Stimulated activated CD8-positive, alpha-beta memory T cell treated with anti-CD3 and anti-CD28 coated beads, Interleukin-15, amount 100 ng/mL, for 48 hours (primary cell): ENCODE results near the gene SPRR3.
"Not testable (repeated sequence)": the region's sequence is repeated elsewhere in the genome, so short reads cannot be mapped to it uniquely, and the experiment has no call there.

Source experiments
- DNase-seq, 2 donors: peaks; one replicate each; pipeline ENCODE4 v3.0.0-alpha.2; 2020; ENCODE audit warnings: low read depth in 2 of 2

The SPRR3 gene

DNA sequence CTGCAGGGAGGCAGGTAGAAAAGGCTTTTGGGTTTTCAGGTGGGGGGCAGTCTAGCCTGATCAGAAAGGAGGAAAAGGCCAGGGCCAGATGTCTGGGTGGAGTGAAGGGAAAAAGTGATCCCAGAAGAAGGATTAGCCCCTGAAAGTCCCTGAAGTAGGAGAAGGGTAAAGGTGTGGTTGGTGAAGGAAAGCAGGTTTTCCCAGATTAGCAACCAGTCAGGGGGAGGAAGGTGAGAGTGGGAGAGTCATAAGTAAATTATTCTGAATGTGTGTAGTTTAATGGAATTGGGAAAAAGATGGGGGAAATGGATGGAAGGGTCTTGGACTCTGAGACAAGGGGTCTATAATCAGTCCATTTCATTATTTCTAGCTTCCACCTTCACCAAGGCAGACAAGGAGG, 18.3 kb upstream of the SPRR3 start:
- no peak for DNase-seq

DNA sequence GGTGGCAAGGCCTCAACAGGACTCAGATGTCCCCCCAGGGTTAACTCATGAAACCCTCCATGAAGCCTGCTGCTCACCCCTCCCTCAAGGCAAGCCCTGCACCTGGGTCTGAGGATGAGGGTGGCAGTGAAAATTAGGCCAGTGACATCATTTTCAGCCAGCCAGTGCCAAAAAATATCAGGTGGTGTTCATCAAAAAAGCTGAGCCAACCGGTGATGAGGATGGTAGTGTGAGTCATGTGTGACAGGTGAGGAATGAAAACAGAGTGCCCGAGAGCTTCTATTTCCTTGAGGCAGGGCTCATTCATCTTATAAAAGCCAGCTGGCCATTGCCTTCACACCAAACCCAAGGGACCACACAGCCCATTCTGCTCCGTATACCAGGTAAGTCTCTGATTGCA, 17.8 kb upstream of the SPRR3 start, which contains the start of gene SPRR1A:
Gene SPRR1A (plus strand): TSS at position 339 of the 400 bp plus-strand sequence. CDS start 1,150 bp downstream, outside the sequence.
- no peak for DNase-seq

DNA sequence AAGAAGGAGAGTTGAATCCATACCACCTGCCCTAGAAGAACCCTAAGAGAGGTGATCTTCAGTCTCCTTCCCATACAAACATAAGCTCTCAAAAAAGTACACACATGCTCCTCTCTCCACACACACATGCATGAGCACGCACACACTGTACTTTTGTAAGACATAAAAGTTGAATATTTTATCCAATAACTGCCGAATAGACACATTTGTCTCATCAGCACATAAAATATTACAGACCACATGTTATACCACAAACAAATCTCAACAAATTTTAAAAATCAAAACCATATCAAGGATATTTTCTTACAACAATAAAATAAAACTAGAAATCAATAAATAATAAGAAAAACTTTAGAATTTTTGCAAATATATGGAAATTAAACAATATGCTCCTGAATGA, 15.0 kb upstream of the SPRR3 start:
- DNase-seq = no peak

DNA sequence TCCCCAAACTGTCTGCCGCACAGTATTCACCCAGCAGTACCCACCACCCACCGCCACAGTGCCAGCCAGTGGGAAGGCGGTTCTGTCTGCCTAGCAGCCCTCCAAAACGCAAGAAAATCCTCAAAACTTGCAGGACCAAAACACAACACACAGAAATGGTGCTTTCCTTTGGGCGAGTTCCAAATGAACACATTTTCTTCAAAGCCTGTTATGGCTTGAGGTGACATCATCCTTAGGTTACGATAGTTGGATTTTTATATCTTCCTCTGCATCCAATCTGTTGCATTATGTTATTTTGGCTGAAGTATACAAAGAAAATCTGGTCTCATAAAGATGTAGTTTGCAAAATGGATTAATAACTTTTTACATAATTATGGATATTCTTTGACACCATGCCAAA, 8.4 kb upstream of the SPRR3 start:
- no peak for DNase-seq

DNA sequence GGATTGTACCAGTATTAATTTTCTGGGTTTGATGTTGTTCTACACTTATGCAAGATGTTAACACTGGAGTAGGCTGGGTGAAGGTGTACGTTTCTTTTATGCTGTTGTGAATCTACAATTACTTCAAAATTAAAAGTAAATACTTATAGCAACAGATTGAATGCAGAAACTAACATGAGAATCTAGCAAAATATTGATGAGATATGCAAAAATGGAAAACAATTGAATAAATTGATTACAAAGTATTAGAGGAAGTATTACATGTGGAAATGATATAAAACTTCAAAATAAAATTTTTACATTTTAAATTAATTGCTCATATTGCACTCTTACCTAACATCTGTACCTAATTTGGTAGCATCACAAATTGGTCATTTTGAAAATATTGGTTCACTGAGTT, 5.7 kb upstream of the SPRR3 start:
- DNase-seq = no peak

DNA sequence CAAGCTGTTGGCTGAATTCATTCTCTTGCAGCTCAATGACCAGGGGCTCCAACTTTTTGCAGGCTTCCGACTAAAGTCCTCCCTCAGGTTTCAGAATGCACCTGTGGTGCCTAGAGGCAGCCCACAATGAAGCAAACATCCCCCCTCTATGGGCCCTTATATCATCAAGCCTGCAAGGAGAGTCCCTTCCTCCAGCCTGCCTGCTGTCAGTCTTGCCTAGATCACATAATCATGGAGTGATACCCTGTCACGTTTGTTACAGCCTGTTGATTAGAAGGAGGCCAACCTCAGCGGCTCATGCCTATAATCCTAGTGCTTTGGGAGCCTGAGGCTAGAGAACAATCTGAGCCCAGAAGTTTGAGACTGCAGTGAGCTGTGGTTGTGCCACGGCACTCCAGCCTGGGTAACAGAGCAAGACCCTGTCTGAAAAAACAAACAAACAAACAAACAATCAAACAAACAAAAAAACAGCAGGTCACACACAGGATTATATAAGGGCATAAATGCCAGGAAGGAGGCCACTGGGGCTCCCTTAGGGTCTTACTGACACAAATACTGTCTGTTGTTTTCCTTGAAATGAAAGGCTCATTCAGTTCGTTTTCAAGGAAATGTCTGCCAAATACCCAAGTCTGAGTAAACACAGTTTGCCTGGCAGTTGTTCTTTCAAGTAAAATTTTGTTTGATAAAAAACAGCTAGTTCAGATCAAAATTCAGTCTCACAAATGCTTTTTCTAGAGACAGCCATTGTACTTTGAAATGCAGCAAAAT, 4.7 kb upstream of the SPRR3 start:
- no peak for DNase-seq

DNA sequence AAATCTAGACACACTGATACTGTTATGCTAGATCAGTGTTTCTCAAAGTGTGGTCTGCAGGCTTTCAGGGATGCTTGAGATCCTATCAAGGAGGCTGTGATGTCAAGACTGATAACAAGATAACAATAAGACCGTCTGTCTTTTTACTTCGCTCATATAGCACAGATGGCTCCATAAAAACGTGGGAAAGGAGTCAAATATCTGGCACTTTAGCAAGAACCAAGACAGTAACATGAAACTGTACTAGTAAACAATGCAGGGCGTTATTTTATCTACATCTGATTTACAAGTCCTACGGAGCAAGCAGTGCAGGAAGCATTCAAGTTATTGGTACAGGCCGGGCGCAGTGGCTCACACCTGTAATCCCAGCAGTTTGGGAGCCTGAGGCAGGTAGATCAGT, 3.6 kb upstream of the SPRR3 start:
- DNase-seq = no peak

DNA sequence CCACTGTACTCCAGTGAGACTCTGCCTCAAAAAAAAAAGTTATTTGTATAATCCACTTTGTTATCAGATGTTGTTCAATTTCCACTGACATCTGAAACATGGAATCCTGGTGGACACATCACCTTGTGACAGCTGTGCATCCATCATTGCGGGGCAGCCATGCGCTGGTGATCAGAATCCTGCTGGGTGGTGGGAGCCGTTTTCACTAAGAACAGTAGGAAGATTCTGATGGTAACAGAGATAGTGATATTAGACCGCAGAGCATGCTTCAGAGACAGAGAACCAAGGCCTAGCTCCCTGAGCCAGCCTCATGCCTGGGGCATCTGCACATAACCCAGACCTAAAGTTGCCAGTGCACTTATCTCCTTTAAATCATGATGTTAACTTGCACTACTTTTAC, 3.1 kb upstream of the SPRR3 start:
- no peak for DNase-seq

DNA sequence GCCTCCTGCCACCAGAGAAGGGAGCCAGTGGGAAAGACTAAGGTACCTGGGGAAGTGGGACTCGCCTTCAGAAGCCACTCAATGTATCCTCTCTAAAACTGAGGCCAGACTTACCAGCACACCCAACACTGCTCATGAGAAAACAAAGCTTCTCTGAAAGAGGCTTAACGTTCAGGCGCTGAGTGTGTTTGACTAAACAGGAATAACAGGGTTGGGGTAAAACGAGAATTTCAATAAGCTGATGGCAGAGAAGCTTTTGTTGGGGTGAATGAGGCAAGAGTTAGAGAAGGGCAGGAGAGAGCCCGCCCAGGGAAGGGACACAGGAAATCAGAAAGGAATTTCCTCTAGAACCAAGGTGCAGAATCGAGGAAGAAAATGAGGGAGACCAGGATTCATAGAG, 1.7 kb upstream of the SPRR3 start:
- no peak for DNase-seq

DNA sequence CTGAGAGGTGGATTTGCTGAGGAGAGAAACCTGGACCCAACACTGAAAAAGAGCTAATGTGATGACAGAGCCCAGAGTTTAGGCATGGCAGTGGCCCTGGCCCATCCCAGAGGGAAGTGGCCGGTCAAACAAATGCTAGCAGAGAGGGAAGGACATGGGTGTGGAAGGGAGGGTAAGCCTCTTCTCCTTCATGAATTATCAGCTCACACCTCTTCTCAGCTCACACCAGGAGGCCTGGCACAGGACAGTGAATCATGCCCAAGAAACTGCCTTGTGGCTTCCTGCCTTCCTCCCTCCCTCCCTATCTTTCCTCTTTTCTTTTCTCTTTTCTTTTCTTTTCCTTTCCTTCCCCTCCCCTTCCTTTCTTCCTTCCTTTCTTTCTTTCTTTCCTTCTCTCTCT, 1.3 kb upstream of the SPRR3 start:
- DNase-seq = no peak

DNA sequence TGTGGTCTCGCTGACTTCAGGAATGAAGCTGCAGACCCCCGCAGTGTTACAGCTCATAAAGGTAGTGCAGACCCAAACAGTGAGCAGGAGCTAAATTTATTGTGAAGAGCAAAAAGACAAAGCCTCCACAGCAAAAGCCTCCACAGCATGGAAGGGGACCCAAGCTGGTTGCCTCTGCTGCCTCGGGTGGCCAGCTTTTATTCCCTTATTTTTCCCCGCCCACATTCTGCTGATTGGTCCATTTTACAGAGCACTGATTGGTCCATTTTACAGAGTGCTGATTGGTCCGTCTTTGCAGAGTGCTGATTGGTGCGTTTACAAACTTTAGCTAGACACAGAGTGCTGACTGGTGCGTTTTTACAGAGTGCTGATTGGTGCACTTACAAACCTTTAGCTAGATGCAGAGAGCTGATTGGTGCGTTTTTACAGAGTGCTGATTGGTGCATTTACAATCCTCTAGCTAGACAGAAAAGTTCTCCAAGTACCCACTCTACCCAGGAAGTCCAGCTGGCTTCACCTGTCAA, 9.7 kb downstream of the SPRR3 start:
- DNase-seq = not testable (repeated sequence)

DNA sequence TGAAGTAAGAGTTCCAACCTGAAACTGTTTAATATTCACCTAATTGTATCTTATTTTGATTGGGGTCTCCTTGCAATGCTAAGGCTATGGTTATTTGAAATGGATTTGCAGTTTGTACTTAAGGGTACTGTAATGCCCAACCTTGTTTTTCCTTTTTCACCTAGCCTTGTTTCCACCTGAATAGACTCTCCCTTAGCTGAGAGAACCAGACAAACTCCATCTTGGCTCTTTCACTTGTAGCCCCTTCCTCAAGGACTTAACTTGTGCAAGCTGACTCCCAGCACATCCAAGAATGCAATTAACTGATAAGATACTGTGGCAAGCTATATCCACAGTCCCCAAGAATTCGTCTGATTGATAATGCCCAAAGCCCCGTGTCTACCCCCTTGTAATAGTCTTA, 20.3 kb downstream of the SPRR3 start:
- DNase-seq = not testable (repeated sequence)

DNA sequence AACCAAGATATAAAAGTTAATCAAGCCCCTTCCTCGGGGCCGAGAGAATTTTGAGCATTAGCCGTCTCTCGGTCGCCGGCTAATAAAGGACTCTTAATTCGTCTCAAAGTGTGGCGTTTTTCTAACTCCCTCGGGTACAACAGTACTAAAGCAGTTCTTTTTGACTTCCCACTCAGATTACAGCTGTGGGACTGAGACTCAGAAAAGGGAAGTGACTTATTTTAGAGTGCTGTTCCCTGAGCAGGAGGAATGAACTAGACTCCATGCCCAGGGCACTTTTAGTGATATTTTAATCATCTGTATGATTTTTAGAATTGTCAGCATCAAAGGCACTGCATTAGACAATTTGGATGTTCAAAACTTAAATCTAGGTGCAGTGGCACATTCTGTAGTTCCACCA, 20.8 kb downstream of the SPRR3 start:
- DNase-seq = not testable (repeated sequence)

DNA sequence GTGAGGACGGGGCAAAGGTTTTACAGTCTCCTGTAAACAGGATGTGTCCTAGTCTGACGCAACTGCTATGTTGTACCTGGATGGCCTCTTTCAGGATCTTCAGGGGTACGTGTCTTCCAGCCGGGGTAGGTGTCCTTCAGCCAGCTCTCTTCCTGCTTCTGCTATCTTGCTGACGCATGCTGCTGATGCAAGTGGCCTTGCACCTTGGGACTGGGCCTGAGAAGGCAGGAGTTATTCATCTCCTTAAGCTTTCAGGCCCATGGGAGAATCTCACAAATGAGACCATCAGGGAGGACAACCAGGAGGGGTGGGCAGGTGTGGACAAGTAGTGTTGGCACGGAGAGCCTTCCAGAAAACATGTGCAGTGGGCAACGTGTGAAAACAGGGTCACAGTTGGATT, 21.6 kb downstream of the SPRR3 start:
- DNase-seq = no peak

DNA sequence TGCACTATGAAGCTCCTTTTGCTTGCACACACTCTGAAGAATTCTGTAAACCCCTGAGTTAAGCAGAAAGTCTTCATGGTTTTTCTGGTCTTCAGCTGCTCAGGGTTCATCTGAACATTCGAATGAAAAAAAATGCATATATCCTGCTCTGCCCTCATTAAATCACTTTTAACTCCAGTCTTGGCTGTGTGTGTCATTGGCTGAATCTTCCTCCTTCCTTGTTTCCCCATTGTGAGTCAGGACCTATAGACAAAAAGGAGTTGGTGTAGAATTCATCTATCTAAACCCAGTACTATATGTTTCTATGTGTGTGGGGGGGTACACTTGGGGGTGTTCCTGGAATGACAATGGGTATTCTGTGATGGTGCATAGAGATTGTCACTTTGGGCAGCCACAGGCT, 22.9 kb downstream of the SPRR3 start:
- DNase-seq = no peak

DNA sequence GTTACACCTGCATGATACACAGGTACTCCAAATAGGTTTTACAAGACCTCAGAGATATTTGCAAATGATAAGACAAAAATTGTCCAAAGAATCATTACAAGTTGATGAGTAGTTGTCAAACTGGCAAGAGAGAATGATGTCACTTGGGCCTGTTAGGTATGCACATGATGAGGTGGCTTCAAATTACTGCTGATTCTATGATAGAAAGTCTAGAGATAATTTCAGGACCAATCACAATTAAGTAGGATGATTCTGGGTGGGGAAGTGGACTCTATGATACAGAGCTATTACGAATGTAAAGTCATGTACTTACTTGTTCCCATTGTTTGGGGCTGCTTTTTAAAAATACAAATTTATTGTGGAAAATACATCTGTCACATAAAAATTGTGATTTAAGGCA, 24.2 kb downstream of the SPRR3 start:
- DNase-seq = no peak

DNA sequence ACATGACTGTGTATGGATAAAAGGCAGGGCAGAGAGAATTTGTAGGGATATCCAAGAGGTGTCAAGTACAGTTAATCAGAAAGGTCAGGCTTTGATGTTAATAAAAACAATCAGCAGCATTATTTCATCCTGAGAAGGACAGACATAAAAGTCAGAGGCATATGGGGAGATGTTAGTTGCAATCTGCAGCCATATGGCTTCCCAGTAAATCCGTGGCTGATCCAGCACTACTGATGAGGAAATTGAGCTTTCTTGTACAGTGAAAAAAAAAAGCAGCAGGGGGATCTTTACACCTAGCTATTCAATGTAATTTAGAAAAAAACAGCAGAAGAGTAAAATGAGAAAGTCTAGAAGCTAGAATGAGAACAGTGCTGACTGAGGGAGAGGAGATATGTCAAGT, 27.2 kb downstream of the SPRR3 start:
- DNase-seq = no peak

DNA sequence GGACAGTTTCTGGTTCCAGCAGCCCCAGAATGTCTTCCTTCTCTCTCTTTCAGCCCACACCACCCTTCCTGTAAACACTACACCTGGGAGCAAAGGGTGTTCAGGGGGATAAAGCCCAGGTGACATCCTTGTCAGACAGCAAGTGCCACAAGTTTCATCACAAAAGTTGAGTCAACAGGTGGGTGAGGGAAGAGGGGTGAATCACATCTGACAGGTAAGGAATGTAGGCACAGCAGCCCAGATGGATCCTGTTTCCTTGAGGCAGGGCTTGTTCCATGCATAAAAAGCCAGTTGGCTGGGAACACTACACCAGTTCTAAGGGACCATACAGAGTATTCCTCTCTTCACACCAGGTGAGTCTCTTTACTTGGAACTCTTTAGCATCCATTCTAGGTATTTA, 29.3 kb downstream of the SPRR3 start, which contains the start of gene SPRR1B:
Gene SPRR1B (plus strand): TSS at position 309 of the 400 bp plus-strand sequence. CDS start 1,143 bp downstream, outside the sequence.
- DNase-seq = no peak

DNA sequence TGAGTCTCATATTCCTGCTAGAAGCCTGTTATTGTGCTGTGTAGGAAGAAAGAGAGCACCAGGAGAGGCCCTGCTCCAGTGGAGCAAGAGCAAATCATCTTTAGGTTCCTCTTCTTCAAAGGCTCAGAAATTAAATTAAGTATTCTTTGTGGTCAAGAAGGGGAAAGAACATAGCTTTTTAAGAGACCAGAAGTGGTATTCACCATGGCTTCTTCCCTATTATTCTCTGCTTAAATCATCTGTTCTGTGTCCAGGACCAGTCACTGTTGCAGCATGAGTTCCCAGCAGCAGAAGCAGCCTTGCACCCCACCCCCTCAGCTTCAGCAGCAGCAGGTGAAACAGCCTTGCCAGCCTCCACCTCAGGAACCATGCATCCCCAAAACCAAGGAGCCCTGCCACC, 30.5 kb downstream of the SPRR3 start:
- DNase-seq = no peak

DNA sequence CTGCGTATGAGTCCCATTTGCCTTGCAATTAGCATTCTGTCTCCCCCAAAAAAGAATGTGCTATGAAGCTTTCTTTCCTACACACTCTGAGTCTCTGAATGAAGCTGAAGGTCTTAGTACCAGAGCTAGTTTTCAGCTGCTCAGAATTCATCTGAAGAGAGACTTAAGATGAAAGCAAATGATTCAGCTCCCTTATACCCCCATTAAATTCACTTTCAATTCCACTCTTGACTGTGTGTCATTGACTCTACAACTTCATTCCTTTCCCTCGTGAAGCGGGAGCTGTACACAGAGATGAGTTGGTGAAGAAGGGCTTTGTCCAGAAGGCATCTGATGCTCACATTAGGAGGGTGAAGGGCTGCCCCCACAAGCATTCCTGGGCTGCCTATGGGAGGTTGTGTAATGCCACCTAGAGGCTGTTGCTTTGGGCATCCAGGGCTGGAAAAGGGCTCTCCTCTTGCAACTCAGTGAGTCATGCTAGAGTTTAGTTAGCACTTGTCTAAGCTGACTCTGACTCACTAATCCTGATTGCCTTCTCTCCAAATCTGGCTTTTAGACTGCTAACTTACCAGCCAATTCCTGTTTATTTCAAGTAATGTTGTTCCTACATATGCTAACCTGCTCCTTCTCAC, 31.2 kb downstream of the SPRR3 start:
- no peak for DNase-seq

DNA sequence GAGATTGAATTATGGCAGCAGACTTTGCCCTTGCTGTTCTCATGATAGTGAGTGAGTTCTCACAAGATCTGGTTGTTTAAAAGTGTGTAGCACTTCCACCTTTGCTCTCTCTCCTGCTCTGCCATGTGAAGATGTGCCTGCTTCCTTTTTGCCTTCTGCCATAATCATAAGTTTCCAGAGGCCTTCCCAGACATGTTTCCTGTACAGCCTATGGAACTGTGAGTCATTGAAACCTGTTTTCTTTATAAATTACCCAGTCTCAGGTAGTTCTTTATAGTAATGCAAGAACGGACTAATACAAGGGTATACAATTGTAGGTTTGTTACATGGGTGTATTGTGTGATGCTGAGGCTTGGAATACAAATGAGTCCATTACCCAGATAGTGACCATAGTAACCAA, 33.7 kb downstream of the SPRR3 start:
- DNase-seq = no peak

DNA sequence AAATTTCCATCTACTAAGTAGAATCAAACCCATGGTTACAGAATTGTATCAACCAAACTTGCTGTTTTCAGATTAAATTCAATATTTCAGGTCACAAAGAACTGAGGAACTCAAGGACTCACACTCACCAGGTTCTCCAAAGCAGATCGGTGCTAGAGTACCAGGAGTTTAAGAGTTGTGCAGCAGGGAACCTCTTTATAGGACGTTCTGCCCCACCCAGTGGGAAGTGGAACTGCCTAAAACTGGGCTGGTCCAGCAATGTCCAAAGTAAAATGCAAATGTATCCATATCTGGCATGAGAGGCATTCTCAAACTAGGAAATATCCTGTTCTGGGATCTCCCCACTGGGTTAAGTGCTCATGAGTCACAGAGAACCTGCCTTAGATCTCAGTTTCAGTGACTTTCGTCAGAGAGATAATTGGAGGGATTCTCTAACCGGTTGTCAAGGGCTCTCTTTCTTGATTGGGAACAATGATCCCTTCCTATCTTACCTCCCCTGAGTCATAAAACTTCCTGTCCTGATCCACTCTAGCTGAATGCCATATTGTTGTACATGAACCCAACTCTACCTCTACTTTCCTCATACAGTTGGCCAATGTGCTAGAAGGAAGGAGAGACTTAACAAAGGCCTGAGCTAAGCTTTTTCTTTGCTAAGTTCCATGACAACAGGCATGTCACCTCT, 39.5 kb downstream of the SPRR3 start, which contains the start of gene SPRR2D:
Gene SPRR2D (minus strand): TSS at position 171 of the 682 bp plus-strand sequence. CDS start 774 bp downstream, outside the sequence.
- DNase-seq = no peak
